T-helper 1 cell (primary cell): ENCODE results near the gene KRTAP22-2.

Source experiments
- DNase-seq, 5 donors: peaks; one replicate each; pipeline ENCODE4 v3.0.0-alpha.2; 2012 to 2020

The KRTAP22-2 gene

DNA sequence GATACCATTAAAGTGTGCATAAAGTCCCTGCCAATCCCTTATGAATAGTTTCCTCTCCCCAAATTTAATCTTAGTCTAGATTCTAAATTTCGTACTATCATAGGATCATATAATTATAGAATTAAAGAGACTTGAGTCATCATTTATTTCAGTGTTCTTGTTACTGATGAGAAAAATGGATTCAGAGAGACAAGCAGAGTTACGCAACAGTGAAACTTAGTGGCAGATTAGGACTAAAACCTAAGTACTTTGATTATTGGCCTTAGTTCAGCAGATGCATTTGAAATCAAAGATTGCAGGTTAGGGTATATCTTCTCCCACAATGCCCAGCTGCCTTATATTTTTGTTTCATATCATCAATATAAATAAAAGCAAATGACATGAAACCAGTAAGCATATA, 28.2 kb downstream of the KRTAP22-2 start:
- no peak for DNase-seq

DNA sequence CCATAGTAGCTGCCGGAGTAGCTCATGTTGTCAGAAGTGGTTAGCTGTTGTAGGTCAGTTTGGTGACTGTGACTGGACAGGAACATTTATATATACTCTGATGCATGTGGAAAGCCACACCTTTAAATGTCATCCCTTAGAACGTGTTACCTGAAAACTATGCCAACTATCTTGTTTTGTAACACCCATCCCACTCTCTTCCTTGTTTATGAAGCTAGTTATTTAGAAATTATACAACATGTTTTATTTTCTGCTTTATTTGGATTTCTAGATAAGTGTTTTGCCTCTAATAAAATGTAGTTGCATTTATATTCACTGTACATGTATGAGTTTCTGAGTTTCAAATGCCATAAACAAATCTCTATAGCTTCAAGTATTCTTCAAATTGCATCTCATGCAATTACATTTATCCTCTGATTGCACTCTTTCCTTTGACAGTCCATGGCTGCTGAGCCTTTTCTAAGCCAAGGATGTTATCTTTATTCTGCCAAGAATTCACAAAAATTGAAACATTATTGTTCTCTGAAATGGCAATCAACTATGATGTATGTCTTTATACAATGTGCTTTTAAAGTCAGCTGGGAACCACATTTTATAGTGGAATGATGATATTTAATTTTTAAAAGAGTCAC, 28.8 kb downstream of the KRTAP22-2 start, which contains the start of gene KRTAP19-7:
TSS of gene KRTAP19-7 (minus strand) at position 51 of the 632 bp plus-strand sequence. CDS start at position 26, 25 bp downstream.
- DNase-seq = no peak

DNA sequence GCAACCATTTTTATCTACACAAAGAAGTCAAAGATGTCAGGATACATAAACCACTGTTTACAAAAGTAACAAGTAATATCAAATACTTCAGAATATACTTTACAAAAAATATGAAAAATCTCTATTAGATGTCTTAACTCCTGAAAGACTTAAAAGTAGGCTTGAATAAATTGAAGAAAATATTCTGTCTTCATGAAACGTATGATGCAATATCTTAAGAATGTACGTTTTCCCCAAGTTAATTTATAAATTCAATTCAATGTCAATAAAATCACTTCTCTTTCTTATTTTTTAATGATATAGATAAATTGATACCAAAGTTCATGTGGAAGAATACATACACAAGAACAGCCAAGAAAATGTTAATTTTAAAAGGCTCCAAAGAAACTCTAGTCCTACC, 35.1 kb downstream of the KRTAP22-2 start:
- no peak for DNase-seq

DNA sequence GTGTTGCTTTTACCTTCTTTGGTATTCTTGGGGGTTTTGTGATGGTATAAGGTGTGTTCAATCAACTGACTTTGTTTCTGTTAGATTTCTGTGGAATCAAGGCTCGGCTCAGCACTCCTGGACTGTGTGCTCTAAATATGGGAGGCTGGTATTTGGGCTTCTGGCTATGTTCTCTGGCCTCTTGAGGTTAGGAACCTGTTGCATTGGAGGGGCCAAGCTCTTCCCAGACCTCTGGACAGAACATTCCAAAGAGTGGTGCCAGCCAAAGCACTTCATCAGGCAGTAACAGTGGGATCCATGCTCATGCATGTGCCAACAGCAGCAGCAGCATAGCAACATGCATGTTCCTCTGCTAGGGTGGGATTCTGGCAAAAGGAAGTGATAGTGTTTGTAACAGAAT, 37.4 kb downstream of the KRTAP22-2 start:
- no peak for DNase-seq

DNA sequence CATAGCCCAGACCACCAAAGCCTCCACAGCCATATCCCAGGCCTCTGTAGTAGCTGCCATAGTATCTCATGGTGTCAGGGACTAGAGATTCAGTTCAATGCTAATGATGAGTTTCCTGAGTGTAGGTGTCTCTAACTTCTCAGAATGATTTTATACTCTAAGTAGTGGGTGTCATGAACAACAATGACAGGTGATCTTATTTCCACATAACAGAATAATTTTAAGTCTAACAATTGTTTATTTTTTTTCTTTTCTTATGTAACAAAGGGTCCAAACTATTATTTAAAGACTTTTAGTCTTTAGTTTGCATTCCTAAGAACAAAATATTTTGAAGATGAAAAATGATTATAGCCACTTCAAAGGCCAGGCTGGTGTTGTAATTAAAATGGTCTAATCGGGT, 48.4 kb downstream of the KRTAP22-2 start, which contains the start of gene KRTAP19-6:
TSS of gene KRTAP19-6 (minus strand) at position 101 of the 400 bp plus-strand sequence. CDS start at position 70, 31 bp downstream.
- no peak for DNase-seq
